Eye (tissue), 1 donor: Measurements from ENCODE around the gene MFSD11.
"Not testable (repeated sequence)": the region's sequence is repeated elsewhere in the genome, so short reads cannot be mapped to it uniquely, and the experiment has no call there.

Source experiments
- DNase-seq: peaks from one replicate; pipeline ENCODE4 v3.0.0-alpha.2; 2015

Gene MFSD11

GRCh38 chr17:76709077-76709950, 28.6 kb upstream of the MFSD11 start:
- DNase-seq = peak; percentile 89

GRCh38 chr17:76709951-76710862, 27.7 kb upstream of the MFSD11 start:
- DNase-seq = peak; percentile 73

GRCh38 chr17:76710863-76711611, 26.9 kb upstream of the MFSD11 start, which contains the start of gene MXRA7:
Gene MXRA7 (minus strand): TSS chr17:76710965. CDS start chr17:76710946, 19 bp downstream.
- peak; percentile 87 for DNase-seq

- not testable (repeated sequence) for DNase-seq
Measured at GRCh38 chr17:76712321-76712720, 25.6 kb upstream of the MFSD11 start.

- no peak for DNase-seq
Measured at GRCh38 chr17:76713765-76714164, 24.2 kb upstream of the MFSD11 start.

GRCh38 chr17:76714336-76714735, 23.6 kb upstream of the MFSD11 start:
- DNase-seq = no peak

GRCh38 chr17:76714822-76715495, 23.0 kb upstream of the MFSD11 start:
- peak; percentile 85 for DNase-seq

GRCh38 chr17:76715496-76715830, 22.5 kb upstream of the MFSD11 start:
- DNase-seq = no peak

- no peak for DNase-seq
Measured at GRCh38 chr17:76716146-76716838, 21.6 kb upstream of the MFSD11 start.

GRCh38 chr17:76716839-76717215, 21.1 kb upstream of the MFSD11 start:
- DNase-seq = no peak

GRCh38 chr17:76718516-76718915, 19.4 kb upstream of the MFSD11 start:
- DNase-seq = no peak

- no peak for DNase-seq
Measured at GRCh38 chr17:76720211-76720610, 17.7 kb upstream of the MFSD11 start.

- DNase-seq = no peak
Measured at GRCh38 chr17:76720941-76721340, 17.0 kb upstream of the MFSD11 start.

GRCh38 chr17:76721463-76721862, 16.5 kb upstream of the MFSD11 start:
- DNase-seq = no peak

- DNase-seq = no peak
Measured at GRCh38 chr17:76722279-76722678, 15.6 kb upstream of the MFSD11 start.

GRCh38 chr17:76722977-76723376, 14.9 kb upstream of the MFSD11 start:
- DNase-seq = not testable (repeated sequence)

- no peak for DNase-seq
Measured at GRCh38 chr17:76723812-76724211, 14.1 kb upstream of the MFSD11 start.

GRCh38 chr17:76725580-76726230, 12.2 kb upstream of the MFSD11 start:
- peak; percentile 67 for DNase-seq

- peak; percentile 95 for DNase-seq
Measured at GRCh38 chr17:76726231-76726775, 11.6 kb upstream of the MFSD11 start, which contains the start of gene JMJD6. Gene JMJD6 (minus strand): TSS chr17:76726606. CDS start chr17:76726475, 131 bp downstream.
